Activated CD8-positive, alpha-beta memory T cell treated with anti-CD3 and anti-CD28 coated beads for 48 hours (primary cell): ENCODE measurements around the gene TTLL12.

Experiments
- DNase-seq, 3 experiments: peaks; one replicate each; pipeline ENCODE4 v3.0.0-alpha.2; 2020; ENCODE audit warnings: low read depth in 2 of 3, low spot score in 2 of 3

TTLL12 gene

DNA sequence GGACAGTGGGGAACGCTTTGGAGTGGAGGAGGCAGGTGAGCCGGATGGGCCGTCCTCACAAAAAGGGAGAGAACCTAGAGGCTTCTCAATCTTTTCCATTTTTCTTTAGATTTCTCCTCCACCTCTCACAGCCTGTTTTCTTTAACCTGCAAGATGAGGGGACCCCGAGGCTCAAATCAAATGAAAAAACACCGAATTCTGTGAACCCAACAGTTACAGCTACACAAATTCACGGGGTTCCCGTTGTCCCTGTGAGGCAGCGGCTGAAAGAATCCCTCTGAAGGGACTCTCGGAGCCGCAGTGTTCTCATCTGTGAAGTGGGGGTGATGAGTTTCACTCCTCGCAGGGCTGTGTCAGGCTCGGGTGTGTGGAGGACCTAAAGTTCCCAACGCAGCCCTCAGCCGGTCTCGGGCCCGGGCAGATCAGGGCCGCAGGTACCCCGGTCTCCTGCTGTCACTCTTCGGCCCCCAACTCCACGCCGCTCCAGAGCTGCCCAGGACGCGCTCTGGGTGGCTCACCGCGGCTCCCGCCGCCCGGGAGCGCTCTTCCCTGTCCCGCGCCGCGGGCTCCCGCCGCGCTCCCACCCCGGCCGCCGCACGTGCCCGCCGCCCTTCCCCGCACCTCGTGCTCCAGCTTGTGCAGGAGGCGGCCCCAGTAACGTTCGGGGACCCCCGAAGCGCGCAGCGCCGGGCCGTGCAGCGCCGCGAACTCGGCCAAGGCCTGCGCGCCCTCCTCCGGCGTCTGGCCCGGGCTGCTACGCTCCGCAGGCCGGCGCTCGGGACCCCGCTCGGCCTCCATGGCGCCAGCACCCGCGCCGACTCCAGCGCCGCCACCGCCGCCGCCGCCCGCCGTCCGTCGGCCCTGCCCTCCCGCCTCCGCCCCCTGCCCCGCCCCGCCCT, at the start of gene TTLL12:
Gene TTLL12, minus strand, starts transcription at position 863 of the 899 bp plus-strand sequence. Its CDS starts 65 bp downstream, at position 798.
- DNase-seq, result peak in 2 of 3 experiments; percentile 33 to 34

DNA sequence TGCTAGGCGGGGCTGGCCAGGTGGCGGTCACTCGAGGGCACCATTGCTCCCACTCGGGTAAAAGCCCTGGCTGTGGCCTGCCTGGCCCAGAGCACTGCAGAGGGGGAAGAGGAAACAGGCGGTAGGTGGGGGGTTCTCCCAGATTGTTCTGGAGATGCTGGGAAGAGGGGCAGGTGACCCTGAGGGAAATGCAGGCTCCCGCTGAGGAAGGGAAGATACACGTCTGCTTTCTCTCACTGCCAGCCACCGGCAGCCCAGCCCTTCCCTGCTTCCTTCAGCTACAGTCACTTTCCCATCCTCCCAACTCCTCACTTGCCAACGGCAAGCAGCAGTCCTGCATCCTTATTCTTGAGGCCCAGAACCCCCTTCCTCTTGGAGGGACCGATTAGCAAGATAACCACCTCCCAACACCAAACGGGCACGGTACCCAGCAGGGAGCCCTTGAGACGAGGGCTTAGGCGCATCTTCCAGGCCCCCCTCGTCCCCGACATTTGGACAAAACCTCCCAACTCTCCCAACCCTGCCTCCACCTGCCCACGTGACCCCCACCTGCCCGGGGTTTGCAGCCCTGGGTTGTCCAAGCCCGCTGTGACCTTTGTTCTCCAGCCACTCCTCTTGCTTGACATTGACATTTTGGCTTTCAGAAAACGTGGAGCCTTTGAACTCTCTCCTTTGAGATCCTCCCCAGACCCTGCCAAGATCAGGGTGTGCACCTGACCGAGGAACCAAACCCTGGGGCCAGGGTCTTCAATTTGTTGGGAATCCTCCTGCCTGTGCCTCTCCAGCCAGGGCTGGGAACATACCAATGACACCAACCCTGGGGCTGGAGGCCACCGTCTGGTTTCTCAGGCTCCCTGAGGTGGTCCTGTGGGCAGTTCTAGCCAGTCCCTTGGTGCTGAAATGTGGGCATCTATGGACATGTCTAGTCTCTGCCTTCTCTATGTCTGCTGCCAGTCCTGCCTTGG, 48.8 kb upstream of the TTLL12 start:
- no peak for DNase-seq

DNA sequence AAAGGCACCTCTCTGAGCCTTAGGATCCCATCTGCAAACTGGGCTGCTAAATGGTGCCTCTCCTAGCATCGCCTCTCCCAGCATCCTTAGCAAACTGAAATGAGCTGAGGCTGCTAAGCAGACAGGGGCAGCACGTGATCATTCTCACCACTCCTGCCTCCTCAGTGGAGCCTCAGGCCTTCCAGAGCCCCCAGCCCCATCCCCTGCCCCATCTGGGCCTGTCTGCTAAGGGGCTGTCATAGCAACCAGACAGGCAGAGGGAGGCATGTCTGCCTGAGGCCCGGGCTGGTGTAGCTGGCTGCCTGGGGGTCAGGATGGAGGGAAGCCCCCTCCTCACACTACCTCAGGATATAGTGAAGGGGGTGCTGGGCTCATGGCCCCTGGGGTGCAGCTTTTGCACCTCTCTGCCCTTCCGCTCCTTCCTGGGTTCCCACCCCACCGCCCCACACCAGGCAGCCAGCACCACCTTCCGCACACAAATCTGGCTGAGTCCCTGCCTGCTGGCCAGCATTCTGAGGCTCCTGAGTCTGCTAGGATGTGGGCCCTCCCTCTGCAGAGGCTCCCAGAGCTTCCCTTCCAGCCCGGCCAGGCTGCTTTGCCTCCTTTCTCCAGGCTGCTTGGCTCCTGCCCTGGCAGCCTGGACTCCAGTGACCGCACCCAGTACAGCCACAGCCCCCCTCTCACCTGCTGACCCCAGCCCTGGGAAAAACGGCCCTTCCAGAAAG, 47.5 kb upstream of the TTLL12 start:
- no peak for DNase-seq

DNA sequence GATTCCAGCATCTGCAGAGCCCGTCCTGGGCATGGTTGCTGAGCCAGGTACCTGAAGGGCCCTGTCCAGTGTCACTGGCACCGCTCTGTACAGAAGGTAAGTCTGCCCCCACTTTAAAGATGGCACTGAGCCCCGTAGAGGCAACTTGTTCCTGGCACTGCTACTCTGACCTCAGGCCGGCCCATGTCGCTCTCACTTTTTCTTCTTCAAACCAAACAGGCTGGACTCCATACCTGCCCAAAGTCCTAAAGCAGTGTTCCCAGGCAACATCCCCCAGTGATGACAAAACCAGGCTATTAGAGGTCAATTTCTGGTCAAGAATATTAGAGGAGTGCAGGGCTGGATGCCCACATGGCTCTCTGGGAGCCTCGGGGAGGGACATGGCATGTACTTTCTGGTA, 46.6 kb upstream of the TTLL12 start:
- DNase-seq, result no peak

DNA sequence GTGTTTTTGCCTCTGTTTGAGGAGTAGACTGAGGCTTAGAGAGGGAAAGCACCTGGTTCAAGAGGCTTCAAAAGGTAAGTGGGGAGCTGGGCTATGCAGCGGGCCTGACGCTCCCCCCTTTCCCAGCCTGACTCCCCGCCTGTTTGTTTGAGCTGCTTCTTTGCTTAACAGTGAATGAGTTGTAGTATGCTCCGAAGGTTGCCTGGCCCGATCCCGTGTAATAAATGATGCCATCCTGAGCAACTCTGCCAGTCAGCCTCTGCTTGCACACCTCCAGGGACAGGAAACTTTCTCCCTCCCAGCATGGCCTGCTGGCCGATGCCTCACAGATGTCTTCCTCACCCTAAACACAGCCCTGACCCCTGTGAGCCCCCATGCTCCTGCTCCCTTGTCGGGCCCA, 45.5 kb upstream of the TTLL12 start:
- DNase-seq, result no peak

DNA sequence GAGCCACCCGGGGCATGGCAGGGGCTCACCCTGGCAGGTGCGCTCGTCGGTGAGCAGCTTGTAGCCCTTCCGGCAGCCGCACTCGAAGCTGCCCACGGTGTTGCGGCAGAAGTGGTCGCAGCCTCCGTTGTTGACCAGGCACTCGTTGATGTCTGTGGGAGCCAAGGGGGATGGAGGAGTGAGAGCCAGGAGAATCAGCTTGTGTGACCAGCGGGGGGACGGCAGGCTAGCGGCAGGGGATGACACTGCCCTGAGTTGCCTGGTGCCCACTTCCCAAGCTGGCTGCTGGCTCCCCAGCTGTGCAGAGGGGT, 44.7 kb upstream of the TTLL12 start:
- DNase-seq, result no peak

DNA sequence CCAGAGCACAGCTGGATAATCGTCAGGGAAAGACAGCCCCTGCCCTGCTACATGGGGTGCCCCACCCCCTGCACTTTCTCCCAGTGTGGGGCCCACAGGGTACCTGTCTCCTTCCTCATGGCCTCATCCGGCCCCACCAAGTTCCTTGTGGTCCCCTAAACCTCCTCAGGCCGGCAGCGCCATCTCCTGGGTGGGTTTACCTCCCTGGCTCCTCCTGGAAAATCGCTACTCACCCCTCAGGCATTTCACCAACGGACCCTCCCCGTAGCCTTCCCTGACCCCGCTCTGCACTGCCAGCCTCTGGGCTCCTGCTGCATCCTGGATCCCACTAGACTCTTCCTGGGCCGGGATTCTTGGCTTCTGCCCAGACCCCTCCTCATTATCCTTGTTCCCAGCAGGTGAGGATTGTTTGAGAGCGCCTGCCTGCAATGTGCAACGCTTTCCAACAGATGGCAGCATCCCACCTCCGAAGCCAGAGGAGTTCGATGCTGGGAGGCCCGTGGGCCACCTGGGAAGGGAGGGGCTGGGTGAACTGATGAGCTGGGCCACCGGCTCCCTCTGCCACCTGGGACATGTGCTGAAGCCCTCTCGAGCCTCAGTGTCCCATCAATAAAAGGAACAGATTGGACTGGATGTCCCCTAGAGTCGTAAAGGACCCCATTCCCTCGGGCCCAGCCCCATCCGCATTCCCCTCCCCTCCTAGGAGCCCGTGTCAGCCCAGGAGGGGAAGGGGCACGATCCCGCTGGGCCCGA, 44.2 kb upstream of the TTLL12 start:
- peak; percentile 13 to 47 (median 43) for DNase-seq

DNA sequence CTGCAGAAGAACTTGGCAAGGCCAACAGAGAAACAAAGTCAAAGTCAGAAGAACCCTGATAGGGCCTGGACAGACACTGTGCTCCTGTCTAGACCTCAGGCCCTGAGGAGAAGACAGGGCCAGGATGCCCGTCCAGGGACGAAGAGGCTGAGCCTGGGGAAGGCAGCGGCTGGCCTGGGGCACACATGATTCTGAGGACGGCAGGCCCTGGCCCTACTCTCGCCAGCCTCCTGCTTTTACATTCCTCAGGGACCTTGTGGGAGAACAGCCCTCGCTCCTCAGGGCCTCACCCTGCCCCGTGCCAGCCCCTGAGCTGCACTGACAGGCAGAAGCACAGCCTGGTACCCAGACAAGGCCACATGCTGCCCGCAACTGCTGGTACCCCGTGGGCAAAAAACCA, 43.6 kb upstream of the TTLL12 start:
- no peak for DNase-seq

DNA sequence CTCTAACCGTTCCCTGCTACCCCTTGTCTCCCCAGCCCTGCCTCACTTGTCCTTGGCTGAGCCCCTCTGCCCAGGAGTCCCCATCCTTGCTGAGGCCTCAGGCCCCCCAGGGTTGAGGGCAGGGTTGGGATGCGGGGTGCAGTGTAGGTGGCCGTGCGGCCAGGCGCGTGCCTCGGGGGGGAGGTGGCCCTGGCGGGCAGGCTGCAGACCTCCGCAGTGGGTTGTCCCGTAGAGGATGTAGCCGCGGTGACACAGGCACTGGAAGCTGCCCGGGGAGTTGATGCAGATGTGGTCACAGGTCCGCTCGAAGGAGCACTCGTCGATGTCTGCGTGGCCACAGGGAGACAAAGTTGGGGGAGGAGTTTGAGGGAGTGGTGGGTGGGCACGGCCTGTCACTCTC, 41.9 kb upstream of the TTLL12 start:
- no peak for DNase-seq

DNA sequence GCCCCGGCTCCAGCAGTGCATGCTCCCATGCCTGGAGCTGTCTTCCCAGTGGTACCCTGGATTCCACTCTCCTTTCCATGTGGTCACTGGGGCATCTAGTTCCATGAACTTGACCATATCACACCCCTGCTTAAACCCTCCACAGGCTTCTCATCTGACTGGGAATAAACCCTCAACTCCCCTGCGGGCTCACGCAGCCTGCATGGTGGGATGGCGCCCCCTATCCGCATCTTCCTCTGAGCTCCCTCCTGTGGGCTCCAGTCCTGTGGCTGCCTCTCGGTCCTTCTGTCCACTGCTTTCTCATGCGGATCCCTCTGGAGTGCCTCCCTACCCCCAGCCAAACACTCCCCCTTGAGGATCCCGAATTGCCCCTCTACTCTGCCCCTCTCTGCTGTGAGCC, 41.4 kb upstream of the TTLL12 start:
- DNase-seq, result peak in 1 of 3 experiments; percentile 13

DNA sequence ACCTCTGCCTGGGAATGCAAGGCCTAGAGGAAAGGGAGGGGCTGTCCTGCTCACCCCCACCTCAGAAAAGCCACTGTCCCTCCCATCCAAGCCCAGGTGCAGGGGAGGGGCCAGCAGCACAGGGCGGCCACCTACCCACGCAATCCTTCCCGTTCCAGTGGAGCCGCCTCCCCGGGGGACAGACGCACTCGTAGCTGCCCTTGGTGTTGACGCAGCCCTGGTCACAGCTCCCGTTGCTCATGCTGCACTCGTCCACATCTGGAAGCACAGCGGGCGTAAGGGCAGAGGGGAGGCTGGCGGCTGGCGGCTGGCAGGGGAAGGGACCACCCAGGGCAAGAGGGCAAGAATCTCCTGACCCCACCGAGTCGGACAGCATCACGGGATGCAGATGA, 40.3 kb upstream of the TTLL12 start:
- DNase-seq, result no peak

DNA sequence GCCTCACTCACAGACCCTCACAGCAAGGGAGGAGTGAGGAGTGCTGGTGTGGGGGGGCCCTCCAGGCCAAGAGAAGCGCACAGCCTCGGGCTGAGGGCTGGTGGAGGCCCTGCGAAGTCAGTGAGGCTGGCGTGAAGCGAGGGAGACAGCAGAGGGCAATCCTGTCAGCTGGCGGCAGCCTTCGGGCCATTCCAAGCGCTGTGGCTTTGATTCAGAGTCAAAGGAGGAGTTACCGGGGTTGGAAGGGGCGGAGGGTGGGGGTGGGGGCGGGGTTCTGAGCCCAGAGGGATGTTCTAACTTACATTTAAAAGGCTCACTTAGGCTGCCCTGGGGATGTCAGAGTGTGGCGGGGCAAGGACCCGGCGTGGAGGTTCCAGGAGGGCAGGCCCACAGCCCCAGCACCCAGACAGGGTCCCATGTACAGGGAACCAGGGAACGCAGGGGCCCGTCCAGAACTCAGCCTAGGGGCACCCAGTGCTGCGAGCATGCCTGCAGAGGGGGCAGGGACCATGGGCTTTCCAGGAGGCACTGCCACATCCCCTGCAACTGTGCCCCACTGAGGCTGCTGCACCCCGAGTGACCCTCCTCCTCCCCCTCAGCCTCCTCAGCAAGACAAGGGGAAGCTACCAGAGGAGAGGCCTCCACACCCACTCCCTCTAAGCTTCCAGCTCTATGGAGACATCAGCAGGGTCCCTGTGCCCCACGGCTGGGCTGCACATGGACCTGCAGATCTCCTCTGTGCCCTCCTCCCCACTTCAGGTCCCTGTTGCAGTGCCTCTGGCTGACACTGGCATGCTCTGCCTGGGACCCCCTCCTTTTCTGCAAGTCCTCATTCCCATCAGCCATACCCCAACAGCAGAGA, 39.7 kb upstream of the TTLL12 start:
- DNase-seq, result no peak

DNA sequence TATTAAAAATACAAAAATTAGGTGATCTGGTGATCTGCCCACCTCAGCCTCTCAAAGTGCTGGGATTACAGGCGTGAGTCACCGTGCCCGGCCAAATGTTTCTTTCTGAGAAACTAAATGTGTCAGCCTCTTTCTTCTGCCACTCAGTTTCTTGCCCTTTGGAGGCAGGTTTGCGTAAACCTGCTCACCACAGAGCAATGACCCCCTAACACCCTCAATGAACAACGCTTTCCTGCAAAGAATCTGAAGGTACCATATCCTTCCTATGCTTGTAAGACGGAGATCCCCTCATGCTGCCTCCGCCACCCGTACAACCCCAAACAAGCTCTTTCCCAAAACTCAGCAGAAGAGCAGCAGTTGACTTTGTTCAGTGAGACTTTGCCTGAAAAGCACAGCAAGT, 38.7 kb upstream of the TTLL12 start:
- no peak for DNase-seq

DNA sequence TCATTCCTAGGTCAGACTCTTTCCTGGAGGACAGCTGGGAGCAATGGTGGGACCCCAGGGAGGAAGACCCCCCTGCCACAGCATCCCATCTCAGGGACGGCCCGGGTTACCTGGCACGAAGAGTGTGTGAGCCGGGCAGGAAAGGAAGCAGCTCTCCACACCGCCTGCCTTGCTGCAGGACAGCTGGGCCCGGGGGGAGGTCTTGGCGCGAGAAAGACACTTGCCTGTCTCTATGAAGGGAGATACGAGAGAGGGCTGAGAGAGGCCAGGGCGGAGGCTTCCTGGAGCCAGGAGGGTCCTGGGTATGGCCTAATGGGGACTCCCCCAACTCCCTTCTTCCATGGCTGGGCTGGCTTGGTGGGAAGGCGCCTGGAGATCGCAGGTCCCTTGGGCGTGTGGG, 36.1 kb upstream of the TTLL12 start:
- DNase-seq, result no peak

DNA sequence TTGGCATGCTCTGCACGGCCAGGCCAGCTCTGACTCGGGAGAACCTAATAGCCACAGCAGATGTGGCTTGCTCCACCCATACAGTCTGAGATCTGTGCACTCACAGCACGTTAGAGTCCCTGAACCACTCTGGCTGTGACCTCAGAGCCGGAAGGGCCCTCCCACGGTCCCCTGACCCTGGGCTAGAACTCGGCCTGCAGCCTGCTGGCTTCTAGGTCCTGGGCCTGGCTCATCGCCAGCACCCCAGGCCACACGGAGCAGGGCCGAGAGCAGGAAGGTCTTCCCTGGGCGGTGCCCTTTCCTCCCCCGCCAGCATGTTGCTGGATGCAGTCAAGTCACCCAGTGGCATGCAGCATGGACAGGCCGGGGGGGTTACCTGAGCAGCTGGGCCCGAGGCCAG, 35.3 kb upstream of the TTLL12 start:
- DNase-seq, result no peak

DNA sequence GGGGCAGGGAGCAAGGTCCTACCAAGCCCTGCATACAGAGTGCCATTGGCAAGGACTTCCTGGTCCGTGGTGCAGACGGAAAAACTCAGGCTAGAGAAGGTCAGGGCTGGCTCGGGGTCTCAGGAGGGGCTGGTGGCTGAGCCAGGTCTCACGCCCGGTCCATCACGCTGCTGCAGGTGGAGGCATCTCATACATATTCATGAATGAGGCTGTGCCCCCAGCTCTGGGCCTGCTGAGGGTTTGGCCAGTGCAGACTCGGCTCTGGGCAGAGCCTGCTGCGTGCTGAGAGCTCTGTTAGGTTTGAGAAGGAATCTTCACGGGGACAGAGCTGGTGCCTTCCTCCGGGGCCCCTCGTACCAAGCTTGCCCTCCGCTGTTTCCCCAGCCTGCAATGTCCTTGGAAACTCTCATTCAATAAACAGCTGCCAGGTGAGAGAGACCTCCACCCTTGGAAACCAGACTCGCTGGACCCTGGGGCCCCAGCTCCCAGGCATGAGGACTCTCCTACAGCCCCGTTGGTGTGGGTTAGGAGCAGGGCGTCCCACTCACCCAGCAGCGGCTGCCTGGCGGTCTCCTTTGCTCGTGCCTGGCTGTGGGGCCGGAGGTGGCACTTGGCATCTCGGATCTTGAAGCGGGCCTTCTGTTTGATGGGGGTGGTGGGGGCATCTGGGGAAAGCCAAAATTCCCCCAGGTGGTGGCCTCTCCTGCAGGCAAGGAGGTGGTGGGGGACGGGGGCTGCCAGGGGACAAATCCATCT, 33.9 kb upstream of the TTLL12 start:
- DNase-seq, result no peak

DNA sequence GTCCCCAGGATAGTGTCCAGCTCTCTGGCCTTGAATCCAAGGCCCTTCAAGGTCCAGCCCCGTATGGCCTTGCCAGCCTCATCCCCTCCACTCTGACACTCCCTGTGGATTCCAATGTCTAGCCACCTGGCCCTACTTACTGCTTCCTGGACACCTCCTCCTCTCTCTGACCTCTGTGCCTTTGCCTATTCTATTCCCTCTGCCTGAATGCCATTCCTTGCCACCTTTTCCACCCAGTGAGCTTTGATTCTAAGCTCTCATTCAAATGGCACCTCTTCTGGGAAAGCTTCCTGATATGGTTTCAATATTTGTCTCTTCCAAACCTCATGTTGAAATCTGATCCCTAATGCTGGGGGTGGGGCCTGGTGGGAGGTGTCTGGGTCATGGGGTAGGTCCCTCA, 31.9 kb upstream of the TTLL12 start:
- DNase-seq, result no peak

DNA sequence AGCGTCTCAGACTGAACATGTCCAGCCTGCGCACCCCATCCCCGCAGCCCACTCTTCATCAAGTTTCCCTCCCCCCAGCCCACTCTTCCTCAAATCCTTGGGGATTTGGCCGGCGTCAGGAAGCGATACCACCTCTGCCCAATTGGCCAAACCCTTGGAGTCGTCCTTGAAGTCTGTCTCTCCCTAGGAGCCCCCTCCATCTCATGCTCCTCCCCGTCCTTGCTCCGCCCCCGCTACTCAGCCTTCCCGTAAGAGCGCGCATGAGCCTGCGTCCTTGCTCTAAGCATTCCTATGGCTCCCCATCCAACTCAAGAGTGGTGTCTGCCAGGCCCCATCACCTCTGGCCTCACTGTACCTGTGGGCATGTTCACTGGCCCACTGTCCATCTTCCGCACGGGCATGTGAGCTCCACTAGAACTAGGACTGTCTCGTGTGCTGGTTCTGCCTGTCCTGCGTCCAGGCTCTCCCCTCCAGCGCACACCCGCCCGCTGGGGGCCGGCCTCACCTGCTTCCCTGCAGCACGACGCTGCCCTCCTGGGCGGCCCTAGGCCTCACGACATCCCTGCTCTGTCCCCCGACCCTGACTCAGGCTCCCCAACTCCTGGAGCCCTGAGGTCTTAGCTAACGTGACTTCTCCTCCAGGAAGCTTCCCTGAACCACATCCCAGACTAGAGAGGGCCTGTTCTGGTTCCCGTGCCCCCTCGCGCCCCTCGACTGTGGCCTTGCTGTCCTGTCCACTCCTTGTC, 30.5 kb upstream of the TTLL12 start:
- no peak for DNase-seq
